Femur (tissue), 1 donor: ENCODE measurements around the gene GGA1.

Experiments
- DNase-seq: peaks from one replicate; pipeline ENCODE4 v3.0.0-alpha.2; 2017

GGA1 gene, protein sequence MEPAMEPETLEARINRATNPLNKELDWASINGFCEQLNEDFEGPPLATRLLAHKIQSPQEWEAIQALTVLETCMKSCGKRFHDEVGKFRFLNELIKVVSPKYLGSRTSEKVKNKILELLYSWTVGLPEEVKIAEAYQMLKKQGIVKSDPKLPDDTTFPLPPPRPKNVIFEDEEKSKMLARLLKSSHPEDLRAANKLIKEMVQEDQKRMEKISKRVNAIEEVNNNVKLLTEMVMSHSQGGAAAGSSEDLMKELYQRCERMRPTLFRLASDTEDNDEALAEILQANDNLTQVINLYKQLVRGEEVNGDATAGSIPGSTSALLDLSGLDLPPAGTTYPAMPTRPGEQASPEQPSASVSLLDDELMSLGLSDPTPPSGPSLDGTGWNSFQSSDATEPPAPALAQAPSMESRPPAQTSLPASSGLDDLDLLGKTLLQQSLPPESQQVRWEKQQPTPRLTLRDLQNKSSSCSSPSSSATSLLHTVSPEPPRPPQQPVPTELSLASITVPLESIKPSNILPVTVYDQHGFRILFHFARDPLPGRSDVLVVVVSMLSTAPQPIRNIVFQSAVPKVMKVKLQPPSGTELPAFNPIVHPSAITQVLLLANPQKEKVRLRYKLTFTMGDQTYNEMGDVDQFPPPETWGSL

DNA sequence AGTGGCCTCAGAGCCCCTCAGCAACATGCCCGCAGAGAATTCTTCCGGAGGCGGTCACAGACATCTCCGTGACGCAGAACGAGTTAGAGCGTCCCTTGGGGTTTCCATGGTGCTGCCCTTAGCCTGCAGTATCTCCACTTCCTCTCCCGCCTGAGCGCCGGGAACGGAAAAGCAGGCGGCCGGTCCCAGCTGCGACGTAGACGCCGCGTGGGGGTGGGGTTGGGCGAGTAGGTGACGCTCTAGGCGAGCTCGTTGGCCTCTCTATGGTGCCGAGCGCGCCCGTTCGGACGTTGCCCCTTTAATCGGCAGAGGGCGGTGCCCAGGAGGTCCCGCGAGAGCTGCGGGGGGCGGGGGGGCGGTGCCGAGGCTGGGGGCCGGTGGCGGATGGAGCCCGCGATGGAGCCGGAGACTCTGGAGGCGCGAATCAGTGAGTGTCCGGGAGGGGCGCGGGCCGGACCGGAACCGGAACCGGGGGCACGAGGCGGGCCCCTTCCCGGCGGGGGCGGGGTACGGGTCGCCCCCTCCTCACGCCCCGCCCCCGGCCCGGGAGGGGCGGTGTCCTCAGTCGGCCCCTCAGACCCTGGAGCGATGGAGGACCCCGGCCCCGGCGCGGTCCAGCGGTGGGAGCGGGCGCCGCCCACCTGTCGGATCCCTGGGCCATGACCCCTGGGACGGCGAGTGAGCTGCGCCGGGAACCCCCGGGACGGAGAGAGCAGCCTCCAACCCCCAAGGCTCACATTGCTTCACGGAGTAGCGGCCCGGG, at the start of gene GGA1:
Gene GGA1, plus strand, starts transcription at position 358 of the 763 bp plus-strand sequence. Its CDS starts 27 bp downstream, at position 385.
- DNase-seq = peak; percentile 97

DNA sequence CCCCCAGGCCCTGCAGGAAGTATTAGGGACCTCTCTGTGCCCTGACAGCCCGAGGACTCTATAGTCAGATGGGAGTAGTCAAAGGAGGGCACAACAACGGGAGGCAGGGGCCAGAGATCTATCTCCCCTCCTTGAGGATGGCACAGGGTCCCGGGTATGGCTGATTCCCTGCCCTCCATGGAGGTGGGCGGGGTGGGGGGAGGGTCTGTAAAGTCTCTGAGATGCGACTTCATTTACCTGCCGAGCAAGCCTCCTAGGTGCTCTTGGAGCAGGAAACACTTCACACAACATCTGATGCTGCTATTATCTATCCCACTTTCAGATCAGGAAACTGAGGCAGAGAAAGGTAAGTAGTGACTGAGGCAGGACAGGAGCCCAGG, 49.1 kb upstream of the GGA1 start:
- DNase-seq = no peak

DNA sequence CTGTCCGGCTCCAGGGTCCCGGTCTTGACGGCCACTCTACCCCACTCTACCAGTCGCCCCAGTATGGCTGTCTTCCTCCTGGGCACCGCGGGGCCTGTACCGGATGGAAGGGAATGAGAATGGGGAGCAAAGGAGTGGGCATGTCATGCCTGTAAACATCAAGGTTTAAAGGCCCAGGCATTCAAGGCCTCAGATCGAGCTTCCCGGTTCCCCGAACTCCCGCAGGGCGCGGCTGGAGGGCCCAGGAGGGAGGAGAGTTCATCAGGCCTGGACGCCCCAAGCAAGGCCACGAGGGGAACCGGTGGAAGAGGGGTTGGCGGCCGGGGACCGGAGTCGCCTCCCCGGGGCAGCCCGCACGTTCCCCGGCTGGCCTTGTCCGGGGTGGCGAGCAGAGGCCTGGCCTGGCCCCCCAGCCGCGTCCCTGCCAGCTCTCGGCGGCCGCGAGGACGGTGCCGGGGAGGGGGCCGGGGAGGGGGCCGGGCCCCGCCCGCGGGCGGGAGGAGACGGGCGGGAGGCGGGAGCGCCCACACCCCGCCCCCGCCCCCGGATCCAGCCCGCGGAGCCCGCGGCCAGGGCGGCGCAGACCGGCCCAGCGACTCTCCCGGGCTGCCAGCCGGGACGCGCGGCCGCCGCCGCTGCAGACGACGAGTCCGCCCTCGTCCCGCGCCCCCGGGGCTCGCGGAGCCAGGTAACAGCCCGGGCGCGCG, 48.6 kb upstream of the GGA1 start, which contains the start of gene CDC42EP1:
Gene CDC42EP1, plus strand, starts transcription at position 580 of the 707 bp plus-strand sequence. CDS start 5,870 bp downstream, outside the sequence.
- peak; percentile 70 for DNase-seq

DNA sequence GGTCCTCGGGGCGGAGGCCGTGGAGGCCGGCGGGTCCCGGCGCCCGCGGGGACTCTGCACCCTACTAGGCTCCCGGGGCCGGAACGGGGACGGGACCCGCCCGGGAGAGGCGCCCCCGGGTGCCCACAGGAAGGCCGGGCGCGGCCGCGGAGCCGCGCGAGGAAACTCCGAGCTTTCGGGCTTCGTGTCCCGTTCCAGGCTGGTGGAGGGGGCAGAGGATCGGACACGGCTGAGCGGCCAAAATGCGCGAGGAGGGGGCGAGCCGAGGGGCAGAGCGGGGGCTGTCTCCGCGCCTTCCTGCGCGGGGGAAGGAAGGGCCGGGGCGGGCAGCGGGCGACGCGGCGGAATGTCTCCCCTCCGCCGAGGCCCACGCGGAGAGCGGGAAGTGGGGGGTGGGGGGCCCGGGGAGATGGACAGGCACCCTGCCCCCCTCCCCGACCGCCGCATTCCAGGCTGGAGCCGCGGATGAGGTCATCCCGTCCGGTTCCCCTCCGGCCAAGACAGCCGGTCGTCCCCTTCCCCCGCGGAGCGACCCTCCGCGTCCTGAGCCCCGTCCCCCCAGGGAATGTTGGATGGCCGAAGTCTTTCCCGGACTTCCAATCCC, 47.9 kb upstream of the GGA1 start:
- DNase-seq = peak; percentile 77

DNA sequence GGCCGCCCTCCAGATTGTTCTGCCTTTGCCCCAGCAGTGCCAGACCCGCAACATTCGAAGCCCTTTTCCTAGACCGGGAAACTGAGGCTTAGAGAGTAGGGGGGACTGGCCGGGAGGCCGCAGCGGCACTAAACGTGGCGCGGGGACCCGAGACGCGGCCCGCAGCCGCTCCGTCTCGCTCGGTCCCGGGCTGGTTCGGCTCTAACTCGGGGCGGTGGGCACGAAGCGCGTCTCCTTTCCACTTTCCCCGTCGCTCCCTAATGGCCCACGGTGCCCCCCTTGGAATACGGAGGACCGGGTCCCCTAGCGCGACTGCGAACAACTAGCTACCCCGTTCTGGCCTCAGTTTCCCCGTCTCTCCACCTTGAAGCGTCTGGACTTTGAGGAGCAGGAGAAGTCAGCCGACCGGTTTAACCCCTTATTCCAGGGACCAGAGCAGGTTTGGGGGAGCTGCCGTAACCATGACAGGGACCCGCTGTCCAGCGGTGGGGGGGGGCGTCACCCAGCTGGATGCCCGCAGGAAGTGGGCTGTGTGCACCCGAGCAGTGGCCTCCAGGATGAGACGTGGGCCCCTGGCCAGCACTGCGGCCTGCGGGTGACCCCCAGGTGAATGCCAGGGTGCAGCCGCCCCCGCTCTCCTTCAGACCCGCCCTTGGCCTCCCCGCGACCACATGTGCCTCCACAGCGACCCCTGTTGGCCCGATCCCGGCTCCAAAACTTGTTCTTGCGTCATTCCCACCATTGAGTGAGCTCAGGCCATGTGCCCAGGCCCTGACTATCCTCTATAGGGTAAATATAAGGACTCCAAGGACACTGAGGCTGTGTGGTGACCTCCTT, 47.2 kb upstream of the GGA1 start:
- peak; percentile 95 for DNase-seq

DNA sequence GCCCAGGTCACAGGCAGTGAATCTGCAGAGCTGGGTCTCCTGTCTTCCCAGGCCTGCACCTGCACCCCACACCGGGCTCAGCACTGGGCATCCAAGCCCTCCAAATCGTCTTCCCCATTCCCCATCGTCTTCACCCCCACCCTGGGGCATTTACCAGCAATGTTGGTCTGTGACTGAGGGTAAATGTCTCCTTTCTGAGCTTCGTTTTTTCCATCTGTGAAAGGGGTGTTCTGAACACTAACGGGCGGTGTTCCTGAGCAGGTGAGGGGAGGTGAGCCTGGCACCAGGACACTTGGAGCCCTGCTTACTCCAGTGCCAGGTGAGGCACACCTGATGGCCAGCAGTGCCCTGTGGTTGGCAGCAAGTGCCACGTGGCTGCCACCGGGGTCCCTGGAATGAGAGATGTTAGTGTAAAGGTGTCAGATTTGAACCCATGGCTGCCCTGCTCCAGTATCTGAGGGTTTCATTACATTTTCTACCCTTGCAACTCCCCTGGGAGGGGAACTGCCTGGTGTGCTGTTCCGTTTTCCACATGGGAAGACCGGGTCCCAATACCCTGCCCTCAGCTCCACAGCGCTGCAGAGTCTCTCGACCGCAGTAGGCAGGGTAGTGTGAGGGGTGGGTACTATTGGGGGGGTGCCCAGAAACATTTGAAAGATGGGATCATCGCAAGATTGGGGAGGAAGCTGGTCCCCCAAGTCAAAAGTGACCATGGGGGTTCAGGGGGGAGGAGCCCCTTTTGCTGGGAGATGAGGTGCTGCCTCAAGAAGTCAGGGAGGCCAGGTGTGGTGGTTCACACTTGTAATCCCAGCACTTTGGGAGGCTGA, 46.4 kb upstream of the GGA1 start:
- no peak for DNase-seq

DNA sequence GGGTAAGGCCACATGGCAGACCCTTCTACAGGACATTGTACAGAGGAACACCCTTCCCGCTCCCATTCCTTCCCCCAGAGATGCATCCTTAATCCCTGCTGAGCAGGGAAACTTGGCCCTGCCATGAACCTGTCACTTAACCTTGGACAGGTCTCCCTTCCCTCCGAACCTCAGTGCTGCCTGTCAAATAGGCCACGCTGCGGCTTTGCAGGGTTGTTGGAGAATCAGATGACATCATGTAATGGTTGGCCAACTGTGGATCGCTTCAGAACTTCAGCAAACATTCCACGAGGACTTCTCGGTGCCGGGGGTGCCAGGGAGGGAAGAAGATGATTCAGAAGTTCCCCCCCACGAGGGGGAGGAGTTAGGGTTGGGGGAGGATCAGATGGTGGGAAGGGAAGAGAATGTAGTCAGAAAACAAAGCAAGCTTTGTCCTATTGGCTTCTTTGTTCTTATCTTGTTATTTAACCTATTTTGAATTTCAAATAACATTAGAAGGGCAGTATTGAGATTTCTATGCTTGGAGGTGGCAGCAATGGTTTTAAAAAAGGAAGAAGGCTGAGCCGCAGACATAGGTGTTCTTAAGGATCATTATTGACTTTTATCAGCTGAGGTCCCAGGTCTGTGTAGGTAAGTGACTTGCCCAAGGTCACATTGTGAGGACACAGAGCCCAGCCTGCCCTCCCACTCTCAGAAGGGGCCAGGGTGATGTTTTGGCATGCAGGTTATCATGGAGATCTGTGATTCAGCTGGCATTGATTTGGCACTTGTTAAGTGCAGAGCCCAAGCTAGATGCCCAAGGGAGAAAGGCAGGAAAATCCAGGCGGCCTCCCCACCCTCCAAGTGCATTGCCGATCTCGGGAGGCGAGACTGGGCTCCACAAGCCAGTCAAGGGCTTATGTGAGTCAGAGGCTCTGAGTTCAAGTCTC, 45.2 kb upstream of the GGA1 start:
- DNase-seq = no peak

DNA sequence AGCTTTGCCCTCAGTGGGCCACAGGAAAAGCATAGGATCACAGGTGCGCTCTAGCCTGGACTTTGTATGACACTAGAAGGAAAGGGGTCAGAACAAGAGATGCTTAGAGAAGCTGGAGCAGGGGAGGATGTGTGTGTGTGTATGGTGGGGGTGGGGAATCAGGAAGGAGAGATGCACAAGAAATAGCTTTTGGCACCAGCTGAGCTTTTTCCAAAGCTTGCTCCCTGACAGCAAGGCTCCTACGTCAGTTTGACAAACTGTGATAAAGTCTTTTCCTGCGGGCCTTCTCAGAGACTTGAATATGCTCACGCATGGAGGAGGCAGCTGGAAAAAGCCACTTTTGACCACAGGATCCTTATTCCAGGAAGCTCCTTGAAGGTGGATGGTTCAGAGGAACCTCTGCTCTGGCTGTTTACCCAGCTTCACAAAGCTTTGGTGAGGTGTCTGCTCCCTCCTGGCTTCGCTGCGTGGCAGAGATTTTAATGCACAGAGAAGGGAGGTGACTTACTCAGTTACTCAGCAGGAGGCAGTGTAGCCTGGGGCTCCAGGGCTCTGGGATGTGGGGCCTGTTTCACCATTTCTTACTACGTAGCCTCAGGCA, 44.4 kb upstream of the GGA1 start:
- no peak for DNase-seq

DNA sequence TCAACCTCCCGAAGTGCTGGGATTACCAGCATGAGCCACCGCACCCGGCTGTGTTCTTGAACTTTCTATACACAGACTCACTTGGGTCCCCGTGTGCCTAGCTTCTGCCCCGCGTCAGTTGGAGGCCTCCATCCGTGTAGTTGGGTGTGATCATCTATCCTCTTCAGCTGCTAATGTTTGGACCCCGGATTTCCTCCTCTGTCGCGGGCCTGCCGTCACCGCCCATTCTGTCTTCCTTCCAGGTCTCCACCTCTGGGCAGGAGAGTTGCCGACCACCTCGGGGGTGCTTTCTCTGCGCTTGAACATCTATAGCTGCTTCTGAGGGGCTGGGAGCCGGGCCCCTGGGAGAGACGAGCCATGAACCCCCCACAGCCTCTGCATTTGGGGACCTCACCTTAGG, 42.8 kb upstream of the GGA1 start:
- no peak for DNase-seq

DNA sequence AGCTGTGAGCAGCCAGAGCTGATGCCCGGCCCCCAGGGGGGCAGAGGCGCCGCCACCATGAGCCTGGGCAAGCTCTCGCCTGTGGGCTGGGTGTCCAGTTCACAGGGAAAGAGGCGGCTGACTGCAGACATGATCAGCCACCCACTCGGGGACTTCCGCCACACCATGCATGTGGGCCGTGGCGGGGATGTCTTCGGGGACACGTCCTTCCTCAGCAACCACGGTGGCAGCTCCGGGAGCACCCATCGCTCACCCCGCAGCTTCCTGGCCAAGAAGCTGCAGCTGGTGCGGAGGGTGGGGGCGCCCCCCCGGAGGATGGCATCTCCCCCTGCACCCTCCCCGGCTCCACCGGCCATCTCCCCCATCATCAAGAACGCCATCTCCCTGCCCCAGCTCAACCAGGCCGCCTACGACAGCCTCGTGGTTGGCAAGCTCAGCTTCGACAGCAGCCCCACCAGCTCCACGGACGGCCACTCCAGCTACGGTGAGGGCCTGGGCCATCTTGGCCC, 42.3 kb upstream of the GGA1 start:
- DNase-seq = no peak

DNA sequence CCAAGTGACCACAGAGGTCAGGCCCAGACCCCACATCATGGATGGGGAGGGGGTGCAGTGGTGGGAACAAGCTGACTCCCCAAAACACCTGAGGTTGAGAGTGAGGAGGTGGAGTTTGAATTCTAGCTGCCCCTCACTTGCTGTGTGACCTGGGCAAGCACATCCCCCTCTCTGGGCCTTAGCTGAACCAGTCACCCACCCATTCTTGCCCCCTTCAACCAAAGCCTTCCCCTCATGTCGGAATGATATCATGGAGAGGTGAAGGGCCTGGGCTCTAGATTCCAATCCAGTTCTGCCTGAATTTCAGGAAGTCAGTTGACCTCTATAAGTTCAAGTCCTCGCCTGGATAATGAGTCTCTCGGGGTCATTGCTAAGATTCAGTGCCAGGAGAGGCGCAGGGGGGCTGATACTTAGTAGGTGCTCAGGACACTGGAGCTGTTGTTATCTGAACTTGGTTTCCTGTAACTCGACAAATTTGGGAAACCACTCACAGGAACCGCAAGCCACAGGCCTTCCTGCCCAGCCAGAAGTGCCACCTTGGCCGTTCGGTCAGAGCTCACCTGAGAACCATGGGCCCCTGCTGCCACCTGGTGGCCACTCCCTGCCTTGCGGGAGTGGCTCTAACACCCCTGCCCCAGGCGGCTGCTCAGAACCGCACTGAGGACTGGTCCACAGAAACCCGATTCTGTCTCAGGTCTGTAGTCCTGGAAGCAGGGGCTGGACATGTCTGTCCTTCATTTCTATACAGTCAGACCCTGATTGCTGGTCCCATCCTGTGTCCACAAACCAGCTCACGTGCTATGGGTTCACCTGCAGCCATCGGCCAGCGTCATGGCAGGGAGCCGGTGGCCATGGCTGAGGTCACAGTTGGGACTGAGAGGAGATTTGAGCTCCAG, 41.5 kb upstream of the GGA1 start:
- DNase-seq = peak; percentile 83

DNA sequence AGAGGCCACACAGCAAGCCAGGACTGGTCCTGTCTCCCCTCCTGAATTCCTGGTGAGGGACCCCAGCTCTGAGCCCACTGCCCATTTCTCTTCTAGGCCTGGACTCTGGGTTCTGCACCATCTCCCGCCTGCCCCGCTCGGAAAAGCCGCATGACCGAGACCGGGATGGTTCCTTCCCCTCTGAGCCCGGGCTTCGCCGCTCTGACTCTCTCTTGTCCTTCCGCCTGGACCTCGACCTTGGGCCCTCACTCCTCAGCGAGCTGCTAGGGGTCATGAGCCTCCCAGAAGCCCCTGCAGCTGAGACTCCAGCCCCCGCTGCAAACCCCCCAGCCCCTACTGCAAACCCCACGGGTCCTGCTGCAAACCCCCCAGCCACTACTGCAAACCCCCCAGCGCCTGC, 40.6 kb upstream of the GGA1 start:
- DNase-seq = no peak

DNA sequence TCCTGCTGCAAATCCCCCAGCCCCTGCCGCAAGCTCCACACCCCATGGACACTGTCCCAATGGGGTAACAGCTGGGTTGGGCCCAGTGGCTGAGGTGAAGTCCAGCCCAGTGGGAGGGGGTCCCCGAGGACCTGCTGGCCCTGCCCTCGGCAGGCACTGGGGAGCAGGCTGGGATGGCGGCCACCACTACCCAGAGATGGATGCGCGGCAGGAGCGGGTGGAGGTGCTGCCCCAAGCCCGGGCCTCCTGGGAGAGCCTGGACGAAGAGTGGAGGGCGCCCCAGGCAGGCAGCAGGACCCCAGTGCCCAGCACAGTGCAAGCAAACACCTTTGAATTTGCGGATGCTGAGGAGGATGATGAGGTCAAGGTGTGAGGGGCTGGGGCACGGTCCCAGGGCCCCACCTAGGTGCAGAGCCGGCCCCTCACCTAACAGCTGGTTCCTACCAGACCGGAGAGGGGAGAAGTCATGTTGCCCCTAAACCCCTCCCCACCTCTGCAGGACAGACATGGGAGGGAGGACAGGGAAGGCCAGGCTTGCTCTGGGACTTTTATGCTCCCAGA, 40.1 kb upstream of the GGA1 start:
- DNase-seq = no peak

DNA sequence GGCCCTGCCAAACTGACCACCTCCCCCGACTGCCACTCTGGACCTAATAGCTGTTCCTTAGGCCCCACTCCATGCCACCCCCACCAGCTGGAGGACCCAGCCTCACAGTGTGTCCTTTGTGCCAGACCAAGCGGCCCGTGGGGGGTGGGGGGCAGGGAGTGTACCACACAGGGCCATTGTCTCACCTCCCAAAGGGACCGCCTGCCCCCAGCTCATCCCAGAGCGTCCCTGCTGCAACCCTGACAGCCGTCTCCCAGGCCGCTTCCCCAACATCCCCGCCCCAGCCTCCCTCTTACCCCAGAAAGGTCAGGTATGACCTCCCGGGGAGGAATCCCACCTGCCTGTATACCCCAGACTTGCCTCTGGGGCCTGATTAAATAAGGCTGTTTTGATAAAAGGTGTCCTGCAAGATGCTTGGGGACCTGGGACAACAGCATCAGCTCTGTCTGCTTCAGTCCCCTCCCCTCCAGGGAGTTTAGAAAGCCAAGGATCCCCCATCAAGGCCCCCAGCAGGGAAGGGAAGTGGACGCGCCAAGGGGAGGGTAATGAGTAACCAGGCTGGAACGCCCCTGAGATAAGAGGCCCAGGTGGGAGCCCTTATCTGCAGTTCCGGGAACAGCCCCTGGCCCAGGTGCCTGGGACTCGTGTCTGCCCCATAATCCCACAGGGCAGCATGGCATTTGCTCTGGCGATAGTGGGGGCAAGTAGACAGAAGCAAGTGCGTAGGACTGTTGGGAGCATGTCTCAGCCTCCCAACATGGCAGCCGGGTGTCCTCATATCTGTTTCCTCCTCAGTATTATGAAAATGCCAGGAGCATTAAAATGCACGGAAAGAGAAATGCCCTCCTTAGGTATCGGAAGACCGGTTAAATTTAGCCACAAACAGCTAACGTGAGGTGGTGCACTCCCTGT, 39.4 kb upstream of the GGA1 start:
- no peak for DNase-seq

DNA sequence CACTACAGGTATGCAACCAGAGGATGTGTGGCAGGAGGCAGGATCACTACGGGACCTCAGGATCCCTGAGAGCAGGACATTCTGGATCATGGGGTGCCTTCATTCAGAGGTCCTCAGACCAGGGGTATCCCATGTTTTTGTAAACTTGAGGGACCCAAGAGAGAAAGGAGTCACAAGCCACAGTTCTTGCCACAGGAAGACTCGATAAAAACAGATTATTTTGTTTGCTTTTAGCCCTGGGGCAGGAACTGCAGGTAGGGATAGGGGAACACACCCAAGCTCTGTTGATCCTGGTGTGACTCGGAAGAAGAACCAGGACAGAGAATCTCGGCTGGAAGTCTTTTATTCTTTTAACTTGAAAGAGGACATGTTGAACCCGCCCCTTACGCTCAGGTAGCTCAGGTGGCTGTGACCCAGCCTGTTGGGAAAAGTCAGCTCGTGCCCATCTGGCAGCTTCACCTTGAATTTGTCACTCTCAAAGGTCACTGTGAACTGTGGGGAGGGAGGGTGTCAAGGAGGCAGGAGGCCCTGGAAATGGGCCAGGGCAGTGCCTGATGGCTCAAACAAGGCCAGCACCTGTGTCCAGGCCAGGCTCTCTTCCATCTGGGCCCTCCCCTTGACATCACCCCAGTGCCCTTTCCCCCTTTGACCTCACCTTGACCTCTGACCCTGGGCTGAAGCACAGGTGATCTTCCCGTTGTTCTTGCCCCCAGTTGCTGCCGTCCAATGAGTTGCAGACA, 38.5 kb upstream of the GGA1 start:
- no peak for DNase-seq

DNA sequence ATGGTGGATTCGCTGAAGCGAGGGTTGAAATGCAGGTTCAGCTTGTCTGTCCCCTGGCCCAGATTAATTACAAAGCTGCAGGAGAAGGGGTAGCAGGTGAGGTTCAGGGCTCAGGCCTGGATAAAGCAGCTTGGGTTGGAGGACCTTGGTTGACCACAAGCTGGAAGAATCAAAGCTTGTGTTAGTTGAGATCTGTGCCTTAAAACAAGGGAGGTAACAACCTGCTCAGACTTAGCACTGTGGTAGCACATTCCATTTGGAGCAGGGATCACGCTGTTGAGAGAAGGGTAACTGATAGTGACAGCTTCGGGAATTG, 38.0 kb upstream of the GGA1 start:
- no peak for DNase-seq
